Fibroblast of lung (primary cell): ENCODE measurements around the gene TCEA3.

ENCODE experiments used
- EZH2 ChIP-seq: IDR thresholded peaks from 2 replicates; pipeline ENCODE4 v1.5.1; 2012; ENCODE audit warnings: low read length, control low read depth, mild to moderate bottlenecking; ENCODE audit errors: missing control alignments
- TF ChIP-seq, protein P1 (sequence below), 2 donors: IDR thresholded peaks in 1 of 2; conservative IDR thresholded peaks in 1 of 2; 1 replicate in 1 of 2; 2 replicates in 1 of 2; pipeline ENCODE4 v1.5.1; 2011 to 2012; ENCODE audit warnings: low read length in 2 of 2, control low read depth in 1 of 2, inconsistent platforms in 1 of 2, low read depth in 1 of 2, mild to moderate bottlenecking in 1 of 2

DNA sequence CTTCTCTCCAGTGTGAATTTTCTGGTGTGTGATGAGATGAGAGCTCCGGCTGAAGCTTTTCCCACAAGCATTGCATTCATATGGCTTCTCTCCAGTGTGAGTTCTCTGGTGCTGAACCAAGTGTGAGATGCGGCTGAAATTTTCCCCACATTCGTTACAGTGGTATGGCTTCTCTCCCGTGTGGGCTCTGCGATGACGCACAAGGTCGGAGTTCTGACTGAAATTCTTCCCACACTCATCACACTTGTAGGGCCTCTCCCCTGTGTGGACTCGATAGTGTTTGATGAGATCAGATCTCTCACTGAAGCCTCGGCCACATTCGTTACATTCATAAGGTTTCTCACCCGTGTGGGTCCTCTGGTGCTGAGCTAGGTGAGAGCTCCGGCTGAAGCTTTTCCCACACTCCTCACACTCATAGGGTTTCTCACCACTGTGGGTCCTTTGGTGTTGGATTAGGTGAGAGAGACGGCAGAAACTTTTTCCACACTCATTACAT is 62.3 kb downstream of the TCEA3 start:
- TF ChIP-seq, protein P1, sequence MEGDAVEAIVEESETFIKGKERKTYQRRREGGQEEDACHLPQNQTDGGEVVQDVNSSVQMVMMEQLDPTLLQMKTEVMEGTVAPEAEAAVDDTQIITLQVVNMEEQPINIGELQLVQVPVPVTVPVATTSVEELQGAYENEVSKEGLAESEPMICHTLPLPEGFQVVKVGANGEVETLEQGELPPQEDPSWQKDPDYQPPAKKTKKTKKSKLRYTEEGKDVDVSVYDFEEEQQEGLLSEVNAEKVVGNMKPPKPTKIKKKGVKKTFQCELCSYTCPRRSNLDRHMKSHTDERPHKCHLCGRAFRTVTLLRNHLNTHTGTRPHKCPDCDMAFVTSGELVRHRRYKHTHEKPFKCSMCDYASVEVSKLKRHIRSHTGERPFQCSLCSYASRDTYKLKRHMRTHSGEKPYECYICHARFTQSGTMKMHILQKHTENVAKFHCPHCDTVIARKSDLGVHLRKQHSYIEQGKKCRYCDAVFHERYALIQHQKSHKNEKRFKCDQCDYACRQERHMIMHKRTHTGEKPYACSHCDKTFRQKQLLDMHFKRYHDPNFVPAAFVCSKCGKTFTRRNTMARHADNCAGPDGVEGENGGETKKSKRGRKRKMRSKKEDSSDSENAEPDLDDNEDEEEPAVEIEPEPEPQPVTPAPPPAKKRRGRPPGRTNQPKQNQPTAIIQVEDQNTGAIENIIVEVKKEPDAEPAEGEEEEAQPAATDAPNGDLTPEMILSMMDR (conservative IDR thresholded peaks at IDR 0.05 in 1 of 2, IDR thresholded peaks at IDR 0.05 in 1 of 2; ENCODE audit: low read depth in 1 of 2, low read length in 2 of 2) = no peak
- no peak for TF ChIP-seq EZH2
